HepG2 (cell line): ENCODE results near the gene RING1. TPM values are rescaled to one million over a fixed set of nuclear protein-coding genes. Genes with fewer than 3 reads are reported as not detected.

Source experiments
- ATF7-NPFF ChIP-seq: sonication (generic); formaldehyde crosslinking; IDR thresholded peaks from 2 replicates; pipeline ENCODE4 v1.8.1; 2023; ENCODE audit warnings: mild to moderate bottlenecking, low read depth, missing genetic modification reagents, moderate library complexity
- BCL6 ChIP-seq: IDR thresholded peaks from 2 replicates; pipeline ENCODE4 v1.6.1; 2016; ENCODE audit warnings: missing genetic modification reagents, missing compliant biosample characterization
- CBX1 ChIP-seq: IDR thresholded peaks from one replicate; pipeline ENCODE4 v1.6.1; 2016; ENCODE audit warnings: antibody characterized with exemption, low read depth
- ELF3 ChIP-seq: IDR thresholded peaks from 2 replicates; pipeline ENCODE4 v1.6.1; 2016; ENCODE audit warnings: missing genetic modification reagents, missing compliant biosample characterization
- HNRNPLL ChIP-seq: fragments of 200-400 bp; formaldehyde crosslinking; IDR thresholded peaks from 2 replicates; pipeline ENCODE4 v1.6.1; 2017; ENCODE audit warnings: mild to moderate bottlenecking, low read depth, low read length; ENCODE audit not compliant: poor library complexity, severe bottlenecking
- MIER2 ChIP-seq: IDR thresholded peaks from 2 replicates; pipeline ENCODE4 v1.6.1; 2016; ENCODE audit warnings: missing biosample characterization, missing genetic modification reagents
- PHB2 ChIP-seq: fragments of 450-650 bp; IDR thresholded peaks from 2 replicates; pipeline ENCODE4 v1.6.1; 2018; ENCODE audit not compliant: partially characterized antibody
- PPARG ChIP-seq: conservative IDR thresholded peaks from 2 replicates; pipeline ENCODE4 v1.6.1; 2016; ENCODE audit warnings: missing biosample characterization, missing genetic modification reagents
- RFX1 ChIP-seq: fragments of 450-650 bp; IDR thresholded peaks from 2 replicates; pipeline ENCODE4 v1.6.1; 2017
- TAF1 ChIP-seq: sonication (generic); formaldehyde crosslinking; IDR thresholded peaks from 2 replicates; pipeline ENCODE4 v1.4.0; 2020; ENCODE audit warnings: missing genetic modification reagents
- TOE1 ChIP-seq: sonication (generic); formaldehyde crosslinking; IDR thresholded peaks from 2 replicates; pipeline ENCODE4 v1.4.0; 2020; ENCODE audit warnings: mild to moderate bottlenecking, missing genetic modification reagents
- ZFX ChIP-seq: sonication (generic); formaldehyde crosslinking; IDR thresholded peaks from 2 replicates; pipeline ENCODE4 v1.4.0; 2020; ENCODE audit warnings: mild to moderate bottlenecking, low read depth, missing genetic modification reagents, moderate library complexity
- ZKSCAN8 ChIP-seq: IDR thresholded peaks from 2 replicates; pipeline ENCODE4 v1.6.1; 2016; ENCODE audit warnings: borderline replicate concordance, missing genetic modification reagents, missing compliant biosample characterization
- ZNF331 ChIP-seq: sonication (generic); formaldehyde crosslinking; IDR thresholded peaks from 2 replicates; pipeline ENCODE4 v1.4.0; 2020; ENCODE audit warnings: missing genetic modification reagents
- ZNF766 ChIP-seq: sonication (generic); formaldehyde crosslinking; IDR thresholded peaks from 2 replicates; pipeline ENCODE4 v1.5.0; 2020; ENCODE audit warnings: missing genetic modification reagents, borderline replicate concordance
- polyA plus RNA-seq, 8 experiments: library from polyadenylated mRNA; depleted of rRNA in 3 of 8; stranded (reverse) in 7 of 8; unstranded in 1 of 8; fragments of >200 nt; fragmentation: Illumina TruSeq in 4 of 8; extraction: Trizol in 4 of 8; gene quantifications; 2 replicates each; pipeline versions ENCODE4 v1.2.1 to v1.2.3, GENCODE V29; 2011 to 2016; ENCODE audit warnings: low read depth in 4 of 8, missing spikeins in 1 of 8, mixed read lengths in 1 of 8; ENCODE audit not compliant: insufficient read depth in 1 of 8
- total RNA-seq, 5 experiments: library from RNA; depleted of rRNA; stranded (reverse); fragments of >200 nt; fragmentation: Illumina TruSeq; extraction: Trizol; gene quantifications; 2 replicates each; pipeline ENCODE4 v1.2.3, GENCODE V29; 2016; ENCODE audit warnings: low read depth in 1 of 5
- TF ChIP-seq, protein P1 (sequence below): sonication (generic); formaldehyde crosslinking; IDR thresholded peaks from 2 replicates; pipeline ENCODE4 v1.4.0; 2020; ENCODE audit warnings: missing genetic modification reagents, borderline replicate concordance
- TF ChIP-seq, protein P2 (sequence below): sonication (generic); formaldehyde crosslinking; IDR thresholded peaks from 2 replicates; pipeline ENCODE4 v1.4.0; 2020; ENCODE audit warnings: mild to moderate bottlenecking, missing genetic modification reagents

Gene RING1
- total and polyA plus RNA-seq, 2 of the 13 experiments (the other 11 are each of a cell fraction or from before 2014, with no cell fraction given): 23.9 to 33.6 TPM

DNA sequence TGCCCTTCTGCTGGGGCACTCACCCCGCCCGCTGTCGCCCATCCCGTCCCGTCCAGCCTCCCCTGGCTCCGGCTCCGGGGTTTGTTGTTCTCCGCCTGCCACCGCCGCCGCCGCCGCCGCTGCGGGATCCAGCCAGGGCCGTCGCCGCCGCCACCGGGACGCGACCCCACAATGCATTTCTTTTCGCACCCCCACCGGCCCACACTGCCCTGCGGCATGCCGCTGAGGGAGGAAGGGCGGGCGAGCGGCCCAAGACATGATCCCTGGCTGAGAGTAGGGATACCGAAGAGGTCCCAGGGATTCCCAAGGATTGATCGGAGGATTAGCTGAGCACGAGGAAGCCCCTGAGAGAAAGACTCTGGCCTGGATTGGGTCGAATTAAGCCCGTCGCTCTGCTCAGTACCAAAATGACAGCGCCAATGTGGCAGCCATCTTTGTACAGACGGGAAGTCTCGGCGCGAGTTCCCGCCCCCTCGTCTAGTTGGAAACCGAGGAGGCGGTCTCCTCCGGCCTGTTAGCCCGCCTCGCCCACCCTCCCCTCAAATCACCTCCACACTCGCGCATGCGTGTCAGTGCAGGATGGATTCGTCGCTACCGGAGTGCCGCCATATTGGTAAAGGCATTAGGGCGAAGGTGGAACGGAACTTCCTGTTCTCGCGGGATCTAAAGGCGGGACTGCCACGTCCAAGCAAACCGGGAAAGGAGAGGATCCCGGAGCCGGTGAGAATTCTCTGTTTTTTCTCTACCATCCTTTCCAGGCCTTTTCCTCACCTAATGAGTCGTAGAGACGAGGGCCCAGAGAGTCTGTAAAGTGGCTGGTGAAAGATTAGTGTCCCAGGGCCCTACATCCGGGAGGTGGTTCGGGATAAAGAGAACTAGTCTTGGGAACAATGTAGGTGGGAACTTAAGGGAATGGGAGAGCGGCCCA, 7.8 kb upstream of the RING1 start, which contains the start of the genes RXRB and SLC39A7 (continued):
- peak; percentile 19 for TF ChIP-seq CBX1
- peak; percentile 50 for TF ChIP-seq ZNF331 (CRISPR knock-in tag)
- peak; percentile 46 for TF ChIP-seq HNRNPLL
- TF ChIP-seq ZKSCAN8 (CRISPR knock-in tag): peak; percentile 44; the same call in 1 of the 2 replicates
- TF ChIP-seq ZNF766 (CRISPR knock-in tag): peak; percentile 77; the same call in 1 of the 2 replicates
- TF ChIP-seq MIER2 (CRISPR knock-in tag): peak; percentile 57; the same call in 1 of the 2 replicates
- TF ChIP-seq, protein P1, sequence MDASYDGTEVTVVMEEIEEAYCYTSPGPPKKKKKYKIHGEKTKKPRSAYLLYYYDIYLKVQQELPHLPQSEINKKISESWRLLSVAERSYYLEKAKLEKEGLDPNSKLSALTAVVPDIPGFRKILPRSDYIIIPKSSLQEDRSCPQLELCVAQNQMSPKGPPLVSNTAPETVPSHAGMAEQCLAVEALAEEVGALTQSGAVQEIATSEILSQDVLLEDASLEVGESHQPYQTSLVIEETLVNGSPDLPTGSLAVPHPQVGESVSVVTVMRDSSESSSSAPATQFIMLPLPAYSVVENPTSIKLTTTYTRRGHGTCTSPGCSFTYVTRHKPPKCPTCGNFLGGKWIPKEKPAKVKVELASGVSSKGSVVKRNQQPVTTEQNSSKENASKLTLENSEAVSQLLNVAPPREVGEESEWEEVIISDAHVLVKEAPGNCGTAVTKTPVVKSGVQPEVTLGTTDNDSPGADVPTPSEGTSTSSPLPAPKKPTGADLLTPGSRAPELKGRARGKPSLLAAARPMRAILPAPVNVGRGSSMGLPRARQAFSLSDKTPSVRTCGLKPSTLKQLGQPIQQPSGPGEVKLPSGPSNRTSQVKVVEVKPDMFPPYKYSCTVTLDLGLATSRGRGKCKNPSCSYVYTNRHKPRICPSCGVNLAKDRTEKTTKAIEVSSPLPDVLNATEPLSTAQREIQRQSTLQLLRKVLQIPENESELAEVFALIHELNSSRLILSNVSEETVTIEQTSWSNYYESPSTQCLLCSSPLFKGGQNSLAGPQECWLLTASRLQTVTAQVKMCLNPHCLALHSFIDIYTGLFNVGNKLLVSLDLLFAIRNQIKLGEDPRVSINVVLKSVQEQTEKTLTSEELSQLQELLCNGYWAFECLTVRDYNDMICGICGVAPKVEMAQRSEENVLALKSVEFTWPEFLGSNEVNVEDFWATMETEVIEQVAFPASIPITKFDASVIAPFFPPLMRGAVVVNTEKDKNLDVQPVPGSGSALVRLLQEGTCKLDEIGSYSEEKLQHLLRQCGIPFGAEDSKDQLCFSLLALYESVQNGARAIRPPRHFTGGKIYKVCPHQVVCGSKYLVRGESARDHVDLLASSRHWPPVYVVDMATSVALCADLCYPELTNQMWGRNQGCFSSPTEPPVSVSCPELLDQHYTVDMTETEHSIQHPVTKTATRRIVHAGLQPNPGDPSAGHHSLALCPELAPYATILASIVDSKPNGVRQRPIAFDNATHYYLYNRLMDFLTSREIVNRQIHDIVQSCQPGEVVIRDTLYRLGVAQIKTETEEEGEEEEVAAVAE: peak; percentile 83
- TF ChIP-seq ATF7-NPFF: no peak; the same call in 1 of the 2 replicates
- no peak for TF ChIP-seq PHB2
- TF ChIP-seq, protein P2, sequence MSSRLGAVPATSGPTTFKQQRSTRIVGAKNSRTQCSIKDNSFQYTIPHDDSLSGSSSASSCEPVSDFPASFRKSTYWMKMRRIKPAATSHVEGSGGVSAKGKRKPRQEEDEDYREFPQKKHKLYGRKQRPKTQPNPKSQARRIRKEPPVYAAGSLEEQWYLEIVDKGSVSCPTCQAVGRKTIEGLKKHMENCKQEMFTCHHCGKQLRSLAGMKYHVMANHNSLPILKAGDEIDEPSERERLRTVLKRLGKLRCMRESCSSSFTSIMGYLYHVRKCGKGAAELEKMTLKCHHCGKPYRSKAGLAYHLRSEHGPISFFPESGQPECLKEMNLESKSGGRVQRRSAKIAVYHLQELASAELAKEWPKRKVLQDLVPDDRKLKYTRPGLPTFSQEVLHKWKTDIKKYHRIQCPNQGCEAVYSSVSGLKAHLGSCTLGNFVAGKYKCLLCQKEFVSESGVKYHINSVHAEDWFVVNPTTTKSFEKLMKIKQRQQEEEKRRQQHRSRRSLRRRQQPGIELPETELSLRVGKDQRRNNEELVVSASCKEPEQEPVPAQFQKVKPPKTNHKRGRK (CRISPR knock-in tag): peak; percentile 33; the same call in 1 of the 2 replicates
- TF ChIP-seq ZFX (CRISPR knock-in tag): peak; percentile 82
- no peak; the same call in 1 of the 2 replicates for TF ChIP-seq TOE1 (CRISPR knock-in tag)
- TF ChIP-seq RFX1: no peak
- TF ChIP-seq ELF3: peak; percentile 51; the same call in 1 of the 2 replicates
- TF ChIP-seq PPARG: peak; percentile 98
- TF ChIP-seq BCL6: peak; percentile 47; the same call in 1 of the 2 replicates
- peak; percentile 93 for TF ChIP-seq TAF1
